NOMO-1 treated with dmso at 0.1 percent for 144 hours (cell line): ENCODE results near the gene MKI67.

ENCODE experiments used
- DNase-seq: peaks from one replicate; lab custom pipeline; 2025; ENCODE audit not compliant: unreplicated experiment; lab: John Stamatoyannopoulos, UW

MKI67 gene

DNA sequence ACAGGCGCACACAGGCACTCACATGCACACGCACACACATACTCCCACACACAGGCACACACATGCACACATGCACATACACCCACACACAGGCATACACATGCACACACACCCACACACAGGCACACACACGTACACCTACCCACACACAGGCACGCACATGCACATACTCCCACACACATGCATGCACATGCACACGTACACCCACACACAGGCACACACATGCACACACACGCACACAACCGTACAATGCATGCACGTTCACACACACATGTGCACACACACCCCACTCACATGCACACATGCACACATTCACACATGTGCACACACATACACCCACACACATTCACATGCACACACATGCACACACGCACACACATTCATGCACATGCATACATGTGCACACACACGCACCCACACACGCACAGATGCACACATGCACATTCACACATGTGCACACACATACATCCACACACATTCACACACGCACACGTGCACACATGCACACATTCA is 59.3 kb downstream of the MKI67 start:
- DNase-seq = no peak

DNA sequence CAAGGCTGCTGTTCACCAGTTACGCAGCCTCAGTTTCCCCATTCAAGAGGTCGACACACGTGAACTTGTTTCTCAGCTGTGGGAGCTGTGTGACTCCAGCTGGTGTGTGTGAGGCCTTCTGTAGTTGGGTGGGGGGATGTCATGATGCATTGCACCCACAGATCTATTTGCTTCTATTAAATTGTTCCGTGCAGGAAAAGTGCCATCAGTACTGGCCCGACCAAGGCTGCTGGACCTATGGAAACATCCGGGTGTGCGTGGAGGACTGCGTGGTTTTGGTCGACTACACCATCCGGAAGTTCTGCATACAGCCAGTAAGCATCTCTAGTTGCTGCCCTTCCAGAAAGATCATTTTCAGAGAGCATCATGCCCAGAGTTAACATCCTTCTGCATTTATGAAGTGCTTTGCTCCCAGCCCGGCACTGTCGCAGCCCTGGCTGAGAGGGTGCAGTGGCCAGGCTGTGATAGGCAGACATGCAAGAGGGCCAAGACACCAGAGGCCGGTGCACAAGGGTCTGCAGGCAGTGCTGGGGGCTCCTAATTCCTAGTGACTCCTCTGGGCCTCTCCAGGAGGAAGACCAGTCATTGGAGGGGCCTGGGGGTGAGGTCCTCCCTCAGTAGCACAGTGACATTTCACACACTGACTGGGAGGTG is 60.2 kb downstream of the MKI67 start:
- DNase-seq = no peak

DNA sequence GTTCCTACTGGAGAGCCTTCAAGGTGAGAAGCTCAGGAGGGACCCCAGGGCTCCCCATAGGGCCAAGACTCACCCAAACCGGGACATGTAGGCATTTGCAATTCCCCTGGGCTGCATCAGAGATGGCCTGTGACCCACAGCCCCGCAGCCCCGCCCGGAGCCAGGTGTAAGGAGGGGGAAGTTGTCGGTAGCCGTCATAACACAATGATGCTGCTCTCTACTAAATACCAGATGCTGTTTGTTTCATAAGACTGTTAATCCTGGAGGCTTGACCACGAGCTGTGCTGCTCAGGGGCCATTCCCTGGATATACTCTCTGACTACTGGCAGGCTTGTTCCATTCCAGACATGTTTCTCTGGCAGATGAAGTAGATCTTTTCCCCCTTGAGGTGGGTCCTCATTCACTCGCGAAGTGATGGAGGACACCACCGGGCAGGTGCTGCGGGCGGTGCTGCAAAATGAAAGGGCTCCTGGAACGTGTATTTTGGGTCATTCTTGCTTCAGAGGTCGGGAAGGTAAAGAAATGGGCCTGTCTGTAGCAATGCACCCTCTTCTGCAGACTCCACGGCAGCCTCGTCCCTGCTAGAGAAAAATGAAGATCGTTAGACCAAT is 61.1 kb downstream of the MKI67 start:
- DNase-seq = peak; percentile 87

DNA sequence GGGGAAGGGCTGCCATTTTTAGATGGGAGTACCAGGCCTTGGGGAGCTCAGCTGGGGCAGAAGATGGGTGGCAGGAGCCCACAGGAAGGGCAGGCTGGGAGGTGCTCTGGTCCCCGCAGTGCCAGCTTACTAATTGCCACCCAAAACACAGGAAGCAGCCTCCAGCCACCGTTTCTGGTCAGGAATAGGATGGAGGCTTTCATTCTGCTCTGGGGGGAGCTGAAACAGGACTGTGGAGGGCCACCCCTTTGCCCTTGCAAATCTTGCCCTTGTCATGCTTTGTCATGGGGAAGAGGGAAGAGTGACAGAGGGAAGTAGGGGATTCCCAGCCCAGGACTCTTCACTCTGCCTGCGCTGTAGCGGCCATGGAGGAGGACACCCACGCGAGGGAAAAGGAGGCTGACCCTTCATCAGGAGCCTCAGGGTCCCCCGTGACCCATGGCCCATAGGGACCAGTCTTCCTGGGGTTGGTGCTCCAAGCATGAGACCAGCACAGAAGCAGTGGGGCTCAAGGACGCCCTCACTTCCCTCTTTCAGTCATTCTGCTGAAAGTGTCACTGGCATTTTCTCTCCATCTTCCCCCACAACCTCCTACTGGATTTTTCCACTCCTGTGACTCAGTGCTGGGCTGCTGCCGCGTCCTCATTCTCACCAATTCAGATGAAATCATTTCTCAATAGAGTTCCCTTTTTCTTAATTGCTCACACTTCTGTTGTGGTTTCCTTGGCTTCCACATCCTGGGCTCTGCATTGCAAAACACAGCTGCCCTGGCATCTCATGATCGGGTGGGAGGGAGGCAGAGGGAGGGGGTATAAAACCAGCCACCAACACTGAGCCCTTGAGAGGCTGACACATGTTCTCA is 61.9 kb downstream of the MKI67 start:
- DNase-seq = peak; percentile 97

DNA sequence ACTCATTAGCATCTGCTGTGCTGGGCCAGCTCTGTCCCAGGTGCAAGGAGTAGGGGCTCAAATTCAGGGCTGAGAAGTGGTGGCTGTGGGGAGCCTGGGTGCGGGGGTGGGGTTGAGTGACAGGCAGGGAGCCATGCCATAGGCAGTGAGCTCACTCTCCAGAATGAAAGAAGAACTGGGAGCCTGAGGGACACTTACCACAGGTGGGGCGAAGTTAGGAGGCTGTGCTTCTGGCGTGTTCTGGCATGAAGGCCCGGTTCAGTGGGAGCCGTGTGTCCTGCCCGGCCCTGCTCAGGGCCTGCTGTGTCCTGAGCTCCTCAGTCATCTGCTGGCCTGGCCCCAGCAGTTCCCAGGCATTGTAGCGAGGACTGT is 62.5 kb downstream of the MKI67 start:
- DNase-seq = no peak

GRCh38 chr10:128062881-128063563 is 63.2 kb downstream of the MKI67 start:
- peak; percentile 39 for DNase-seq

- DNase-seq = no peak
These were observed 63.8 kb downstream of the MKI67 start for GRCh38 chr10:128062331-128062880.

GRCh38 chr10:128061306-128062300 is 64.6 kb downstream of the MKI67 start:
- DNase-seq = no peak

- no peak for DNase-seq
These were observed 65.6 kb downstream of the MKI67 start for GRCh38 chr10:128060341-128061250.

GRCh38 chr10:128059982-128060293 is 66.3 kb downstream of the MKI67 start:
- no peak for DNase-seq

DNA sequence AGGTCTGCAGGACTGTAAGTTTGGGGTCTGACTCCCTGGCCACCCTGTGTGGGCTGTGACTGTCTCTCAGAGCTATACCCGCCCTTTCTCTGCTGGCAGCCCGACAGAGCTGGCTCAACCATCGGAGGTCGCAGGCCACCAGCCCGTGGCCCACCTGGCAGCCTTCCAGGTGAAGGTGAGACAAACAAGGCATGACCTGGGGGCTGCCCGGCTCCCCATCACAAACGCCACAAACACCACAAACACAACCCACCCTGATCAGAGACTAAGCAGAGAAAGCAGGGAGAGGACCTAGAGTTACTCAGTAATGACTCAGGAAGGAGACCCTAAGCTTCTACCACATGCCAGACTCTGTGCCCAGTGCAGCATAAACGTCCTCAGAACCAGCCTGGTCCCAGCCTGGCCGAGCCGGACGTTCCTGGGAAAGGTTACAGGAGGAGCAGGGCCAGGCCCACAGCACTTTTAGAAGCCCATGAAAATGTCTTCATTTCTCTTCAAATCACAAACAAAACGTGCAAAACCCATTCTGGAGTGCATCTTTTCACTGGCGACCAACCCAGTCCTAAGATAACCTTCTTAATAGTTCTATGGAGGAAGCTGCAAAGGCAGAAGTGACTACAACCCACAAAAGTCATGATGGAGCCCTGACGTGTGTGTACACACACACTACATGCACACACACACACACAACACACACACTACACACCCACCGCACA is 66.8 kb downstream of the MKI67 start:
- no peak for DNase-seq

- no peak for DNase-seq
These were observed 67.5 kb downstream of the MKI67 start for GRCh38 chr10:128058750-128059134.

DNA sequence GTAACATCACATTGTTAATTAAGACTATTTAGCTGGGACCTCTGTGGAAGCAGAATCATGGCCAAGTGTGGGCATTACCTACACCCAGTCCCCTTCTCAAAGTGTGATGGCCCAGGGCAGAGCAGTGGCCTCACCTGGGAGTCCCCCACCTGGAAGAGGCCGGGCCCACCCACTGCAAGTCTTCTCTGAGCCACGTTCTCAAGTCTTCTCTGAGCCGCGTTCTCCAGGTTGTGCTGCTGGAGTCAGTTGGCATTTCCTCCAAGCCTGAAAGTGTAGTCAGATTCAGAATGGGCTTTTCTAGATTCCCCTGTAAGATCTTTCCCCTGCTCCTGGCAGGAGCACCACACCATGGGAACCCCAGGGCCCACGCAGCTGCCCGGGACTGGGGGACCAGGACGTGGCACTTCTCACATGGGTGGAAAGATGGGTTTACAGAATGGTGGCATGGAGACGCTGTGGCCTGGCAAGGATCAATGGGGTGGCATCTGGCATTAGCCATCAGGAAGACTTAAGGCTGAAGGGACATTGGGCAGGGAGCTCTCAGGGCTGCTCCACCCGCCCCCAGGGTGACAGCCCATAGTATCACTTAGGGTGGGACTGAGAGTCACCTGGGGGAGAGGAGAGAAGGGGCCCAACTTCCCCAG is 68.0 kb downstream of the MKI67 start:
- no peak for DNase-seq

DNA sequence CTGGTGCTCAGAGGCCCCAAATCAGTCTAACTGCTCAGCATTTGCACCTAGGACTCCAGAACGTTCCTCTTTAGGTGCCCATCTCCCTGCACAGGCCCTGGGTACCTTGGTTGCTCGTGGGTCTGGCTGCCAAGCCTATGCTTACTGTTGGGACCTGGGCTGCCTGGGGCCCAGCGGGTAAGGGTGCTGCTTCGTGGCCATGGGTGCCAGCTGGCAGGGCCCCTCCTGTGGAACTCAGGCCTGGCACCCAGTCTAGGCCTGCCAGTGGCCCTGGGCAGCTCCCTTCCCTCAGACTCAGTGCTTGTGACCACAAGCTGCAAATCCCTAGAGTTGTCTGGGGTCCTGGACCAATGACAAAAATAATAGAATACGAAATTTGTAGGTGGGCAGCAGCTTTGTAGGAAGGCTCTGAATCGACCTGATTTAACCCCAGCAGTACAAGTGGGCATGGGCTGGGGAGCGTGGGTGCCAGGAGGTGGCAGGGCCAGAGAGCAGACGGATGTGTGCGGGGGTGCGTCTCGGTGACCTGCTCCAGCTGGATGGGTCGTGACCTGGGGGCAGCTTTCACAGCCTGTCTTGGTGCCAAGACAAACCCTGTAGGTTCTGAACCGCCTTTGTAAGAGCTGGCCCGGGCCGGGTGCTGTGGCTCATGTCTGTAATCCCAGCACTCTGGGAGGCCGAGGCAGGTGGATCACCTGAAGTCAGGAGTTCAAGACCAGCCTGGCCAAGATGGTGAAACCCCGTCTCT is 69.7 kb downstream of the MKI67 start:
- DNase-seq = no peak

DNA sequence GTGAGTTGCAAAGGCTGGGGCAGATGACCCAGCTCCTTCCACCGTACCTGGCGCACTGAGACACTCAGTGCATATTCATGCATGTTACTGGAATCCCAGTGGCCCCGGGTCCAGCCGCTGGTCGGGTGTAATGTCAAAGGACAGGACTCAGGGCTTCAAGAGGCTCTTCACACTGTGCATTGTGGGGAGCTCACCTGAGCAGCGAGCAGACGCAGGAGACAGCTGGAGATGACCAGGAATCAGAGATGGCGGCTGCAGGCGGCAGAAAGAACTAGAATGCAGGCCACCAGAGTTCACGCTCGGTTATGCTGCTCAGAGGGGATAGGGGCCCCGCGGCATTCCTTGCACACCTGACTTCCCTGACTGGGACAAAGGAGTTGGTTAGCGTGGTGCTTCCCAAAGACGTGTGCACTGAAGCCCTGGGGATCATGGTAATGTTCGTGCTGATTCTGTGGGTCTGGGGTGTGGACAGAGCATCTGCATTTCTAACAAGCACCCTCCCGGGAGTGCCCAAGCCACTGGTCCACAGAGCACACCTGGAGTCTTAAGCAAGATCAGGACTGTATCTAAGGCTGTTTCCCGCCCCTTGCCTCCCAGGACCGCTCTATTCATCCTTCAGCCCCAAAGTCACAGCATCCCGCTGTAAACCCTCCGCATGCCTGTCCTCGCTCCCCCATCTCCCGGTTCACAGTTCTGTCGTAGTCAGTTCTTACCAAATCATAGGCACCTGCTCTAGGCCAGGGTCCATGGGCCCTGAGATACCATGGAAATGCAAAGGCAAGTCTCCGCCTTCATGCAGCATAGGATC is 71.0 kb downstream of the MKI67 start:
- no peak for DNase-seq
